ENCODE measurements around the gene RET.
"Not testable (repeated sequence)": the region's sequence is repeated elsewhere in the genome, so short reads cannot be mapped to it uniquely, and the experiment has no call there.

Gene RET

GRCh38 chr10:43136432-43136831 lies 59.6 kb downstream of the RET start:
- no peak for DNase-seq (ENCODE audit: low read depth)

- peak; percentile 28 for DNase-seq (ENCODE audit: low read depth)
Measured at GRCh38 chr10:43136995-43137716, 60.3 kb downstream of the RET start.

DNA sequence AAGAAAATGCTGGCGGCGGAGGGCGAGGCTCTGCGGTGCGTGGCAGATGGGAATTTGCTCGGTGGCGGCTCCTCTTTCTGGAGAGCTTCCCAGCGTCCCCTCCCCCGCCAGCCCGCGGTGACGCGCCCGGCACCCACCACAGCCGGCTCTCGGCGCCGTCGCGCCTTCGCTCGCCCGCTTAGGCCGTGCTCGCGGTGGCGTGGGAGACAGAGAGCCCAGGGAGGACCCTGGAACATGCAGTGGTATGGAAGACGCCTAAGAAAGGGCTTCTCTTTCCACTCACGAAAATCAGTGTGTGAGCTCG lies 60.8 kb downstream of the RET start:
- DNase-seq (ENCODE audit: low read depth), result peak; percentile 46

DNA sequence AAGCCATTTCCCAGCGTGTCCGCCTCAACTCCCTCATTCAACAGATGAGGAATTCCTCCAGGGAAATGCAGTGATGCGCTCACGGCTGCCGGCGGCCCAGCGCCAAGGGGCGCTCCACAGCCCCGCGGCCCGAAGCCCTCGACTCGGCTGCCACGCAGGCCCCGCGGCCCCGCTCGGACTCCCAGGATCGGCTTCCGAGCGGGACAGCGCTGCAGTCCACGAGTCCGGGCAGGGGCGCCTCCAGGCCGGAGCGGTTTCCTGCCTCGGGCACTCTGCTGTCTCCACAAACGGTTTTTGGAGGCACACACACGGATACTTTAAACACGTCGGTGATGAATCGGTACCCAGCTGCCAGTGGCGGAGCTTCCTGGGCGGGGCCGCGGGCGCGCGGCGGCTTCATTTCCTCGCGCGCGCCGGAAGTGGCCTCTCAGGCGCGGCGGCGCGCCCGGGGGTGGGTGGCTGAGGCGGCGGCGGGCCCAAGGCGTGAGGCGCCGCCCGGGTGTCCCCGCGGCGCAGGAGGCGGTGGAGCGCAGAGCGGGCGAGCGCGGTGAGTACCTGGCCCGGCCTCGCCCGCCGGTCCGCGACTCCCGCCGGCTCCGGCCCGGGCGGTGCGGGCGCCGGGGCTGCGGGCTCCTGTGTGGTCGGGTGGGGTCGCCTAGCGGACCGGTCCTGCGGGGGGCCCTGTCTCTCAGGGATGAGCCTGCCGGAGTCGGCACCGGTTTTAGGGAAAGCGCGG lies 61.3 kb downstream of the RET start, which contains the start of gene CSGALNACT2:
Gene CSGALNACT2 (plus strand): TSS at position 425 of the 736 bp plus-strand sequence. CDS start 16,705 bp downstream, outside the sequence.
- DNase-seq (ENCODE audit: low read depth), result peak; percentile 74

DNA sequence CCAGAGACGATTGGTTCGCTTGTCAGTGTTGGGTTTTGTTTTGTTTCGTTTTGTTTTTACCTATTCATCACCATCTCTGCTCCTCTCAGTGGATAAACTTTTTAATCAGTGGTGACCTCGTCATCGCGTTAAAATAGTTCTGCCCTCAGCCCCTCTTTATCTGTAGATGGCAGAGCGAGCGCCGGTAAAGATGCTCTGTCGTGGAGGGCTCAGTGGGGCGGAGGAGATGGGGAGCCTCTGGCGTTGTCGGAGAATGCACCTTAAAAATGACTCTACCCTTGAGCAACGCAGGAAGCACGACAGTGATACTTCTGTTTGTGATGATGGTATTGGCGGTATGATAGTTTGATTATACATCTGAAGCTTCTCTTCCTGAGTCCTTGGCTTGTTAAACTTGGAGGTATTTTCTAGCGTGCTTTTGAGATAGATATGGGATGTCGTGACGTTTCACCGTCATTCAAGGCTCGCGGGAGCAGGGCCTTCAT lies 61.9 kb downstream of the RET start:
- DNase-seq (ENCODE audit: low read depth), result no peak

DNA sequence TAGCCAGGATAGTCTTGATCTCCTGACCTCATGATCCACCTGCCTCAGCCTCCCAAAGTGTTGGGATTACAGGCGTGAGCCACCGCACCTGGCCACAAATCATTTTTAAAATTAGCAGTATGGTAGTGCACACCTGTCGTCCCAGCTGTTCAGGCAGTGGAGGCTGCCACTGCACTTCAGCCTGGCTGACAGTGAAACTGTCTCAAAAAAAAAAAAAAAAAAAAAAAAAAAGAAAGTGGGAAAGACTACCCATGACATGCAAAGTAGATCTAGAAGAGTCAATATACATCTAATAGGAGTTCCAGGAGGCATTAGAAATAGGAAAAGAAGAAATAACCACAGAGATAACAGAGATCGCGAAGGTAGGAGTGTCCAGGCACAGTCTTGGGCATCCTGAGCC lies 64.6 kb downstream of the RET start:
- DNase-seq (ENCODE audit: low read depth), result no peak

DNA sequence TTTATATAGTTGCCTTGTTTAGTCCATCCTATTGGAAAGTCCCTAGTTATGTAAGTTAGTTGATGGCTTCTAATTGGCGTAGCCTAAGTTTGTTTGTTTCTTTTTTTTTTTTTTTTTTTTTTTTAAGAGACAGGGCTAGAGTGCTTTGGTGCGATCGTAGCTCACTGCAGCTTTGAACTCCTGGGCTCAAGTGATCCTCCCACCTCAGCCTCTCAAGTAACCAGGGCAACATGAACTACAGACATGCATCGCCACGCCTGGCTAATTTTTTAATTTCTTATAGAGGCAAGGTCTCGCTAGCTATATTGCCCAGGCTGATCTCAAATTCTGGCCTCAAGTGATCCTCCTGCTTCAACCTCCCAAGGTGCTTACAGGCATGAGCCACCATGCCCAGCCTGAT lies 68.4 kb downstream of the RET start:
- no peak for DNase-seq (ENCODE audit: low read depth)

DNA sequence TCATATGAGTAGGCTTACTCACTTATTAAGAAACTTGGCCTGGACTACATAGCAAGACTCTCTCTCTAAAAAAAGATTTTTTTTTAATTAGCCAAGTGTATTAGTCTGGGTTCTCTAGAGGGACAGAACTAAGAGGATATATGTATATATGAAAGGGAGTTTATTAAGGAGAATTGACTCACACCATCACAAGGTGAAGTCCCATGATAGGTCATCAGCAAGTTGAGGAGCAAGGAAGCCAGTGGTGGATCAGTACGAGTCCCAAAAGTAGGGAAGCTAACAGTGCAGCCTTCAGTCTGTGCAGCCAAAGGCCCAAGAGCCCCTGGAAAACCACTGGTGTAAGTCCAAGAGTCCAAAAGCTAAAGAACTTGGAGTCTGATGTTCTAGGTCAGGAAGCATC lies 69.1 kb downstream of the RET start:
- DNase-seq (ENCODE audit: low read depth), result not testable (repeated sequence)

DNA sequence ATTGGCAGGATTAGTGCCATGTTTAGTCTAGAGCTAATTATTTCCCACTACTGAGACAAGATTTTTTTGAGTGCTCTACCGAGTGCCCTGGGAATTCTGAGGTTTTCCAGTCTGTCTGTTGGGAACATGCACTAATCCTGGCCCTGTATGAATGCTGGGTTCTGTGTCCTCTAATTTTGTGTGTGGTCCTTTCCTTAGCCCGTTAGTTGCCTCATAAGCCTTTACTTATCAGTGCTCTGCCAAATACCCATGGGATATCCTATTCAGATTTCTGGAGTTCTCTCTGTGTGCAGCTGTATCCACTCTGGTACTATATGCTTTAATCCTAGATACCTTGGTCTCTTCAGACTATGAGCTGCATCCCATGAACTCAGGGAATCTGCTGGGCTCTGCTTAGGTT lies 74.5 kb downstream of the RET start:
- no peak for DNase-seq (ENCODE audit: low read depth)

DNA sequence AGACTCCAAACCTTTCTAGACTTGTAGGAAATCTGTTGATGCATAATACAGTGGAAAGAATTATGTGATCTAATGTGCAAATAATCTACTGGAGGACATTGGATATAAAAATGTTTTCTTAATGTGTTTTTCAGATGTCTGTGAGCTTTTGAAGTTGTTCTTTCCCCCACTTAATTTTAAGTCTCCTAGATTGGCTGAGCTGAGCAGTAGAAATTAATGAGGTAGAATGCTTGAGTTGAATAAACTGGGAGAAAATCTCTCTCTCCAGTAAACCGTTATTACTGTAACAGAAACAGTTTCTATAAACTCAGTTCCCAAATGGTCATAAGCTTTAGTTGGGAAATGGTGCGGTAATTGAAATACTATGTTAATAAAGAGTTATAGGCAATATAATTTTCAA lies 77.0 kb downstream of the RET start:
- no peak for DNase-seq (ENCODE audit: low read depth)

- no peak for DNase-seq (ENCODE audit: low read depth)
Measured at GRCh38 chr10:43155221-43155620, 78.4 kb downstream of the RET start.

DNA sequence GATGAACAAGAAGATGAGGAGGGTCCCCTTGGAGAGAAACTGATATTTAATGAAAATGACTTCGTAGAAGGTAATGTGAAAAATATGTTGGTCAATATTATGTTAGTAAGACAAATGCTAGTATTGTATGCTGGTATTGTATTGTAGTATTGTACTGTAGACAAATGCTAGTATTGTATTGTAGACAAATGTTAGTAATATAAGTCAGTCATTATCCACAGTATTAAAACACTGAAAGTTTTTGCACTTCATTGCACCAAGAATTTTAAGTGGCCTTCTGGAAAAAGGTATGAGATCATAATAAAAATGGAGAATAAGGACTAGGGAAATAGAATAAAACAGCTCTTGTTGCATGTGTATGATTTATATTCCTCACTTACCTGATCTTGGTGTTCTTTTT lies 78.9 kb downstream of the RET start:
- no peak for DNase-seq (ENCODE audit: low read depth)

DNA sequence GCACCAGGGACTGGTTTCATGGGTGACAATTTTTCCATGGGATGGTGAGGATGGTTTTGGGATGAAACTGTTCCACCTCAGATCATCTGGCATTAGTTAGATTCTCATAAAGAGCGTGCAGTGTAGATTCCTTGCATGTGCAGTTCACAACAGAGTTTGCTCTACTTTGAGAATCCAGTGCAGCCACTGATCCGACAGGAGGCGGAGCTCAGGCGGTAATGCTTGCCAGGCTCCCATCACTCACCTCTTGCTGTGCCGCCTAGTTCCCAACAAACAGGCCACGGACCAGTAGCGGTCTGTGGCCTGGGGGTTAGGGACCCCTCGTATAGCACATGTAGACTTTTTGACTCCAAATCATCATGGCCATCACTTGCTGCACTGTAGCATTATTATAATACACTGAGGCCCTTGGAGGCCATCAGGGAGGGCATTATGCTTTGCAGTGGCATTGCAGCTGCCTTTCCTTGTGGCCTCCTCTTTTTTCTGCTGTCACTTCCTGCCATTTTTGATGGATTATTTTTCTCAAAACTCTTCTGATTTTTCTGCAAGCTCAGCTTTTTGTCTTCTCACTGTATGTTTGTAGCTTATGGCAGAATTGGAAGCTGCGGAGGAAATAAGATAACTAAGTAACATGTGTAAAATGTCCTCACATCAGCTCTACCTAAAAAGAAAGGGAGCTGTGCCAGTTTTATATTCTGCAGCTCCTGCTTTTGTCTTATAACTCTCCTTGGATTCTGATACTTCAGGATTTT lies 79.9 kb downstream of the RET start:
- DNase-seq (ENCODE audit: low read depth), result no peak

DNA sequence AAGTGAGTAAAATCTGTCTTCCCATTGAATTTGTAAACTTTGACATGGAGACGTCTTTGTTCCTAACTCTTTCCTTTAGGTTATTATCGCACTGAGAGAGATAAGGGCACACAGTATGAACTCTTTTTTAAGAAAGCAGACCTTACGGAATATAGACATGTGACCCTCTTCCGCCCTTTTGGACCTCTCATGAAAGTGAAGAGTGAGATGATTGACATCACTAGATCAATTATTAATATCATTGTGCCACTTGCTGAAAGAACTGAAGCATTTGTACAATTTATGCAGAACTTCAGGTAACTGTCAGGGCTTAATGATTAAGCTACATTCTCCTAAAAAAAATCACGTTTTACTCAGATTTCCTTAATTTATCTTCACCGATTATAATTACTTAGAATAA lies 81.8 kb downstream of the RET start:
- no peak for DNase-seq (ENCODE audit: low read depth)

- DNase-seq (ENCODE audit: low read depth), result peak; percentile 33
Measured at GRCh38 chr10:43160046-43160920, 83.4 kb downstream of the RET start.

DNA sequence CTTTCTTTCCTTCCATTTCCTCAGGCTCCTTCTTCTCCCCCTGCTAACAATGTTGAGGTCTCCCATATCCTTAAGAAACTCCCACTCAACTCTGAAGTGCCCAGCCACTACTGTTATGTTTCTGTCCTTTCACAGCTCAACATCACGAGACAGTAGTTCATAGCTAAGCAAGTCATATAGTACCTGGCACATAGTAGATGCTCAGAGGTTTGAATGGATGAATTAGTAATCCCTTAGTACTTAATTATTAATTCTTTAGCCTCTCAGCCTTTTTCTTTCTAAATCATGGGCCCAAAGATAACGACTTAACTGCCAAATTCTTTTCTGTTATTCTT lies 84.0 kb downstream of the RET start:
- DNase-seq (ENCODE audit: low read depth), result no peak

DNA sequence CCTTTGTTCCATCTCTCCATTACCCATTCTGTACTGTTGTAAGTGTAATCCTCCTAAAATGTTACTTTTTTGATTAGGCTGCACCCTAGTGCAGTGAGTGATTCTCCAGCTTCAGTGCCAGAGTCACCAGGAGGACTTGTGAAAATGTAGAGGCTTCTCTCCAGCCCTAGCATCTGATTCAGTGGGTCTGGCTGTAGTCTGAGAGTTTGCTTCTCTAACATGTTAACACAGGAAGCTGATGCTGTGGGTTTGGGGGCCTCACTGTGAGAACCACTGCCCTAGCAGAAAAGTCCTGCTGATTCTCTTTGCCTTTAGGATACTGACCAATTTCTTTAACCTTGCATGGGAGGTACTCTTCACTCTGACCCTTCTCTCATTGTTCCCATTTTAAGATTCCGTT lies 85.7 kb downstream of the RET start:
- DNase-seq (ENCODE audit: low read depth), result no peak

DNA sequence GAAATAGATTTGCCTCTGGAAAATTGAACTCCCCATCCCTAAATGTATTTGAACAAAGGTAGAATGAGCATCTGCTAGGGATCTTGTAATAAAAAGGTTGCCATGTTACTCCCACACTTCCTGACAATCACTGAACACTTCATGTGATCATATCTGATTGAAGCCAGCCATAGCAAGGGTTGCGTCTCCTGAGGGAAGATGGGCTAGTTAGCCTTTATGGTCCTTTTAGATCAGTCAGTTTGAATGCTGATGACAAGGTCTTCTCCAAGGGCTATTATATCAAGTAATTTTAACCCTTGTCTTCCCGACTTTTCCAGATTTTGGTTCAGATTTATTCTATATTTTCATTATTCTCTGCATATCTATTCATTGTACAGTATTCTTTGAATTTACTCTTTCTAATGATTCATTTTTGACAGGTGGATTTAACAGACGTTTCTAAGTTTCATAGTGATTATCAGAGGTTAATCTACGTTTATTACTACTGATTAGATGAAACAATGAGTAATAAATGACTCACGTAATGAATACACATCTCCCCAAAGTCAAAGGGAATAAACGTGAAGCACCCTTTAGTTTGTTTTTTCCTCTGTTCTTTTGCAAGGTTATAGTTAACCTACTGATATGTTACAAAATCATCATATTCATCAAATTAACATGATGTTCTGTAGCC lies 89.5 kb downstream of the RET start:
- DNase-seq (ENCODE audit: low read depth), result no peak

DNA sequence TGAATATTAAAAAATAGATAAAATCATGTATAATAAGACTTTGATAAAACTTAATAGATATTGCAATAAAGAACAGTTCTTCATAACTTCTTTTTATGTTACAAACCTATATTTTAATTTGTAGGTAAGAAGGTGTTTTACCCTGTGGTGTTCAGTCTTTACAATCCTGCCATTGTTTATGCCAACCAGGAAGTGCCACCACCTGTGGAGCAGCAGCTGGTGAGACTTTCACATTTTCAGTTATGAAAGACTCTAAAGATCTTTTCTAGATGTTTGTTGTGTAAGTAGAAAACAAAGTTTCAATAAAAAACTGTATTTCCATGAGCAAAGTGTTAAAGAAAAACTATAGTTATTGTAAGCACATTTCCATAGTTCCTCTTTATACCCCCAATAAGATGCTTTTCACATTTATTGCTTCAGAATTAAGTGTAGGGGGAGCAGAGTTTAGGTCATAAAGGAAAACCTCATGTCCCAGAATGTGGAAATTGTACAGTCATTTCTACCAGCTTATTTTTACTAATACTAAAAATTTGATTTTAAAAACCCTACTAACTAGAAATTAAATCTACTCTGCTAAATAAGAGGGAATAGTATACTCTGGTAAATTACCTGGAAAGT lies 90.1 kb downstream of the RET start:
- no peak for DNase-seq (ENCODE audit: low read depth)

DNA sequence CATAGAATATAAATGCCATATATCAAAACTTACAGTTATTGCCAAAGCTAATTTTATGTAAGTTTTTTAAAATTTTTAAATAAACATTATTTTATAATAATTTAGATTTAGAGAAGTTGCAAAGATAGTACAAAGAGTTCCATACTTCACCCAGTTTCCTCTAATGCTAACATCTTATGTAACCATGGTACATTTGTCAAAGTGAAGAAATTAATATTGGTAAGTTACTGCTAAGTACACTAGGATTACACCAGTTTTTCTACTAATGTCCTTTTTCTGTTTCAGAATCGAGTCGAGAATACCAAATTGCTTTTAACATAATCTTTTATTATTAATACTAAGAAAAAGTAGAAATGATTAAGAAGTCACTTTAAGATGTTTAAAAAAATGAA lies 90.6 kb downstream of the RET start:
- no peak for DNase-seq (ENCODE audit: low read depth)

DNA sequence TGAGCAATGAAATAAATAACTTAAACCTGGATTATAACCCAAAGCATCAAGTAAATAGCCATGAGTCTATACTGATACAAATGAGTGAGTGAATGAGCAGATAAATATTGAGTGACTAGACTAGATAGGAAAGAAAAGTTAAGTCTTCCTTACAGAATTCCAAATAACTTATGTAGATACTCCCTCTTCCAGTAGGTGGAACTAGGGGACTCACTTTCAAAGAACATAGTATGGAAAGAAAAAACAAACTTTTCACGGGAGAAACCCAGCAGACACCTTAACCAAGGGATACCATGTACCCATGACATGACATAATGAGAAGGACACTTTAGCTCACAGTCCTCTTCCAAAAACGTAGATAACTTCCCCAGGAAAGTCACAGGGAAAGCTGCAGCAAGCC lies 93.6 kb downstream of the RET start:
- no peak for DNase-seq (ENCODE audit: low read depth)
